ENCODE results near the gene DMRTC2. TPM values are rescaled to one million over a fixed set of nuclear protein-coding genes. Genes with fewer than 3 reads are reported as not detected.

DMRTC2 gene
- total RNA-seq, 1 experiment from 2014 or later: not detected

DNA sequence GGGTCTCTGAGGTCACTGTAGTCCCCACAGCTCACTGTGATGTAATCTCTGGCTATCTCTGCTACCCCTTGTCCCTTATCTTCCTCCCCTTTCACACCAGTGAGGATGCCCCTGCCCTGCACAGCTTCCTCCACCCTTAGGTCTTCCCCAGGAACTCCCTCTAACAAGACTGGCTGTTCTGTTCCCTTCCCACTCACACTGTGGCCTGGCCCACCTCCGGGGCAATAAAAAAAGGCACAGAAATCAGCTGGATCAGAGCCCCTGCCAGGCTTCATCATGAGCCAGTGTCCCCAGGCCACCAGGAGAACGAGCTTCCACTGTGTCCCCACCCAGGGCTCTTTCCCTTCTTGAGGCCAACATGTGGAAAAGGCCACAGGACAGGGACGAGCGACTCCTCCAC, 43.8 kb upstream of the DMRTC2 start:
- intact Hi-C loops (cut with micrococcal nuclease): no loop called here
- Histone ChIP-seq H3K9me2 (ENCODE audit: insufficient read depth) (no peaks in the 10 kb centered on the region), H3K27me3 (ENCODE audit: insufficient read depth, low read length) (peaks cover 15% of the 10 kb centered on the region), H3K9ac (ENCODE audit: low read length) (no peak overlapping the region), H3K79me2 (ENCODE audit: insufficient read depth, low read length) (no peaks in the 10 kb centered on the region), H4K20me1 (ENCODE audit: insufficient read depth) (no peaks in the 10 kb centered on the region), H3K4me2 (ENCODE audit: low read length) (no peak overlapping the region), H3K9me3 (ENCODE audit: control insufficient read depth in 1 of 2, insufficient read depth in 1 of 2, low read depth in 1 of 2, low read length in 2 of 2) (no peaks in the 10 kb centered on the region), H3K4me3 (replicated peaks in 1 of 2; ENCODE audit: low read depth in 1 of 2, low read length in 2 of 2) (no peak overlapping the region), H3K36me3 (ENCODE audit: control insufficient read depth in 1 of 2, insufficient read depth in 2 of 2, low read length in 2 of 2) (no peaks in the 10 kb centered on the region), H2AFZ (ENCODE audit: low read depth, low read length, poor library complexity, severe bottlenecking) (no peak overlapping the region), H3K27ac (ENCODE audit: low read depth, low read length) (no peak overlapping the region), H3K4me1 (ENCODE audit: control insufficient read depth in 1 of 2, insufficient read depth in 2 of 2, low read length in 2 of 2) (no peaks in the 10 kb centered on the region)
- DNase-seq (ENCODE audit: low read depth, low spot score) (no peak), ATAC-seq (no peak)
- ChIA-PET POLR2A (no interaction called here), CTCF (interaction anchor here (1.1 to 4.9 kb wide), 2 partner anchors 9 to 48 kb away, joined by 4 to 24 read pairs; no protein-coding TSS in a partner anchor), RAD21 (ENCODE audit: low non-redundant PET in 1 of 2, low total read pairs in 2 of 2, uncharacterized antibody in 2 of 2, unreplicated experiment in 2 of 2) (no interaction called here)
- no peak for TF ChIP-seq ELF1 (IDR thresholded peaks at IDR 0.05; ENCODE audit: borderline replicate concordance, low read depth)
- no peak for TF ChIP-seq EGR1 (IDR thresholded peaks at IDR 0.05; ENCODE audit: low read depth)
- TF ChIP-seq, protein P1, sequence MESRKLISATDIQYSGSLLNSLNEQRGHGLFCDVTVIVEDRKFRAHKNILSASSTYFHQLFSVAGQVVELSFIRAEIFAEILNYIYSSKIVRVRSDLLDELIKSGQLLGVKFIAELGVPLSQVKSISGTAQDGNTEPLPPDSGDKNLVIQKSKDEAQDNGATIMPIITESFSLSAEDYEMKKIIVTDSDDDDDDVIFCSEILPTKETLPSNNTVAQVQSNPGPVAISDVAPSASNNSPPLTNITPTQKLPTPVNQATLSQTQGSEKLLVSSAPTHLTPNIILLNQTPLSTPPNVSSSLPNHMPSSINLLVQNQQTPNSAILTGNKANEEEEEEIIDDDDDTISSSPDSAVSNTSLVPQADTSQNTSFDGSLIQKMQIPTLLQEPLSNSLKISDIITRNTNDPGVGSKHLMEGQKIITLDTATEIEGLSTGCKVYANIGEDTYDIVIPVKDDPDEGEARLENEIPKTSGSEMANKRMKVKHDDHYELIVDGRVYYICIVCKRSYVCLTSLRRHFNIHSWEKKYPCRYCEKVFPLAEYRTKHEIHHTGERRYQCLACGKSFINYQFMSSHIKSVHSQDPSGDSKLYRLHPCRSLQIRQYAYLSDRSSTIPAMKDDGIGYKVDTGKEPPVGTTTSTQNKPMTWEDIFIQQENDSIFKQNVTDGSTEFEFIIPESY (IDR thresholded peaks at IDR 0.05; ENCODE audit: extremely low read depth, insufficient replicate concordance, low read length): no peak
- no peak for TF ChIP-seq JUND (IDR thresholded peaks at IDR 0.05)
- TF ChIP-seq, protein P2, sequence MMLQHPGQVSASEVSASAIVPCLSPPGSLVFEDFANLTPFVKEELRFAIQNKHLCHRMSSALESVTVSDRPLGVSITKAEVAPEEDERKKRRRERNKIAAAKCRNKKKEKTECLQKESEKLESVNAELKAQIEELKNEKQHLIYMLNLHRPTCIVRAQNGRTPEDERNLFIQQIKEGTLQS (IDR thresholded peaks at IDR 0.05): no peak
- TF ChIP-seq EZH2 (IDR thresholded peaks at IDR 0.05): no peak
- no peak for TF ChIP-seq CEBPB (IDR thresholded peaks at IDR 0.05; ENCODE audit: low read depth)
- TF ChIP-seq SIN3A (IDR thresholded peaks at IDR 0.05; ENCODE audit: low read depth): no peak
- TF ChIP-seq TCF7L2 (IDR thresholded peaks at IDR 0.05; ENCODE audit: borderline replicate concordance, extremely low read depth, insufficient read depth, insufficient read length): no peak
- TF ChIP-seq RAD21 (IDR thresholded peaks at IDR 0.05; ENCODE audit: low read depth): no peak
- TF ChIP-seq, protein P3, sequence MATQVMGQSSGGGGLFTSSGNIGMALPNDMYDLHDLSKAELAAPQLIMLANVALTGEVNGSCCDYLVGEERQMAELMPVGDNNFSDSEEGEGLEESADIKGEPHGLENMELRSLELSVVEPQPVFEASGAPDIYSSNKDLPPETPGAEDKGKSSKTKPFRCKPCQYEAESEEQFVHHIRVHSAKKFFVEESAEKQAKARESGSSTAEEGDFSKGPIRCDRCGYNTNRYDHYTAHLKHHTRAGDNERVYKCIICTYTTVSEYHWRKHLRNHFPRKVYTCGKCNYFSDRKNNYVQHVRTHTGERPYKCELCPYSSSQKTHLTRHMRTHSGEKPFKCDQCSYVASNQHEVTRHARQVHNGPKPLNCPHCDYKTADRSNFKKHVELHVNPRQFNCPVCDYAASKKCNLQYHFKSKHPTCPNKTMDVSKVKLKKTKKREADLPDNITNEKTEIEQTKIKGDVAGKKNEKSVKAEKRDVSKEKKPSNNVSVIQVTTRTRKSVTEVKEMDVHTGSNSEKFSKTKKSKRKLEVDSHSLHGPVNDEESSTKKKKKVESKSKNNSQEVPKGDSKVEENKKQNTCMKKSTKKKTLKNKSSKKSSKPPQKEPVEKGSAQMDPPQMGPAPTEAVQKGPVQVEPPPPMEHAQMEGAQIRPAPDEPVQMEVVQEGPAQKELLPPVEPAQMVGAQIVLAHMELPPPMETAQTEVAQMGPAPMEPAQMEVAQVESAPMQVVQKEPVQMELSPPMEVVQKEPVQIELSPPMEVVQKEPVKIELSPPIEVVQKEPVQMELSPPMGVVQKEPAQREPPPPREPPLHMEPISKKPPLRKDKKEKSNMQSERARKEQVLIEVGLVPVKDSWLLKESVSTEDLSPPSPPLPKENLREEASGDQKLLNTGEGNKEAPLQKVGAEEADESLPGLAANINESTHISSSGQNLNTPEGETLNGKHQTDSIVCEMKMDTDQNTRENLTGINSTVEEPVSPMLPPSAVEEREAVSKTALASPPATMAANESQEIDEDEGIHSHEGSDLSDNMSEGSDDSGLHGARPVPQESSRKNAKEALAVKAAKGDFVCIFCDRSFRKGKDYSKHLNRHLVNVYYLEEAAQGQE (IDR thresholded peaks at IDR 0.05; ENCODE audit: low read depth): no peak
- BruUV-seq (replicated peaks): no TSS peak

Measured in HCT116 (cell line).